ENCODE measurements around the gene LY9. TPM values are rescaled to one million over a fixed set of nuclear protein-coding genes. Genes with fewer than 3 reads are reported as not detected.

LY9 gene
- total RNA-seq, 1 donor from 2014 or later, result 0.64 TPM

- DNase-seq (ENCODE audit: low spot score), result no peak
Measured at GRCh38 chr1:160835751-160836150, 39.8 kb downstream of the LY9 start.

DNA sequence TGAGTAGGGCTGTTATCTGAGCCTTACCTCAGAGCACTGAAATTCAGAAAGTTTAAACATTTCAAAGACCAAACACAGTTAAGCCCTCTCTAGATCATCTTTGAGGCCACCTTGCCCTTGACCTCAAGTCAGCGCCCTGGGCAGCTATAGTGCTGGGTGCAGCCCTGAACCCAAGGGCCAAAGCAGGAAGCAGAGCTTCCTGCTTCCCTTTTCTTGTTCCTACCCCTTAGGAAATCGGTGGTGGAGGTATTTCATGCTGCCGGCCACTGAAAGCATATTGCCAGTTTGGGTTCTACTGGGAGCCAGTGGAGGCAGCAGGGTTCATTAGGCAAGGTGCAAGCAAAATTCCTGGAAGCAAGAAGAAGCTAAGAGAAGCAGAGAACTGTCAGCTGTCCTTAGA is 40.6 kb downstream of the LY9 start:
- no peak for DNase-seq (ENCODE audit: low spot score)

DNA sequence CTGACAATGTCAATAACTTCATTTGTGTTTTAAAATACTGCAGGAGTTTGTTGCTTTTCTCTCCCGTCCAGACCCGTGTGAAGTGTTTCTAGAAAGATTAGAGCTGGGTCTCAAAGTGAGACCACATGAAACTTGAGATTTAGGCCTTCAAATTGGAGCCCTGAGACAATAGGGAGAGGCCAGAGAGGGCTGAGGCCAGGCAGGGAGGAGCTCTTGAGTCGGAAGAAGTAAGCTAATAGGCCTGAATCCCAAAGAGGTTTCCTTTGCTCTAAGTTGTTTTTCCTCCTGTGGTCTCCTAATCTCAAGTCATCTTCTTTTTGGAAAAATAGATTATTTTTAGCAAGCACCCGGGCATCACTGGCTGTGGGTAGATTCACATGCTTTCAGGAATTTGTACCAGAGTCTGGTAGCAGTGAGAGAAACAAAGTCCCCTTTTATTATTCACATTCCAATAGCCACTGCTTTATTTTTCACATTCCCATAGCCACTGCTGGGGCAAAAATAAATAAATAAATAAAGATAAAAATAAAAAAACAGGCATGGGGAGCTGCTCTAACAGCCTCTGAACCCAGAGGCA is 41.1 kb downstream of the LY9 start:
- DNase-seq (ENCODE audit: low spot score), result no peak

DNA sequence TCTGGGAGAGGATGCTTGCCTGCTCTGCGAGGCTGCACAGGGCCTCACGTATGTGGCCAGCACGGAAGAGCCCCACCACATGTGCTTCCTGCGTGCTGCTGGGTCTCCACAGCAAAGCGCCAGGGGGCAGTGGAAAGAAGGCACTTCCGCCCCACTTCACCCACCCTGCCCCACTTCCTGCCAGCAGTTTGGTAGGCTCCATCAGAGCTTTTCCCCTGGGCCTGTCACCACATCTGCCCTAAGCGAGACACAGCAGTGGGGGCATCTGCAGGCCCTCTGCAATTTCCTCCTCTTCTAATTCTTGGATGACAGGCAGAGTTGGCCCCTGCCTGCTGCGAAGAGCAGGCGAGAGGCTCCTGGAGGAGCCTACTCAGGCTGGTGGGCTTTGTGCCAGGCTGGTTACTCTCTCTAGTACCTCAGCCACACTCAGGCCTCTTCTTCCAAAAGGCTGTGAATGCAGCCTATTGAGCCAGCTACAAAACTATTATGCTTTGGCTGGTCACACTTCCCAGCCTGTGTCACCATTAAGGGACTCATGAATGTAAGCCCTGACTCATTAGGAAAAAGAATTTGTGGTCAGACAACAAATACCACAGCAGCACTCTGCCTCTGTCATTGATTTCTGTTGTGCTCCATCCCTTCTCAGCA is 41.7 kb downstream of the LY9 start:
- DNase-seq (ENCODE audit: low spot score), result no peak

GRCh38 chr1:160838888-160839287 is 42.9 kb downstream of the LY9 start:
- no peak for DNase-seq (ENCODE audit: low spot score)

DNA sequence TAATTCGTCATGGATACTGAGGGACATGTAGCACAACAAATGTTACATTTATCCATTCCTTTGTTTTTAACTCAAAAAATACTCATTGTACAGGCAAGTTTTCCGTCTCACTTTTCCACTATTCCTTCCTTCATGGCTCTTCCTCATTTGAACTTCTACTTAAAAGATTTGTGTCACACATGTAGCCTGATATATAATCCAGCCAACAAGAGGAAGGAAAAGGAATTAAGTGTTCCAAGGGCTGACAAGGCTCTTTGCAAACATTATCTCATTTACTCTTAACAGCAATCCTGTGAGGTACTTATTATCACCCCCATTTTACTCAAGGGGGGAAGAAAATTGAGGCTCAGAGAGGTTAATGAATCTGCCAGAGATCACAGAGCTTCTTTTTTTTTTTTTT is 43.8 kb downstream of the LY9 start:
- DNase-seq (ENCODE audit: low spot score), result no peak

- DNase-seq (ENCODE audit: low spot score), result no peak
Measured at GRCh38 chr1:160841079-160841478, 45.1 kb downstream of the LY9 start.

- no peak for DNase-seq (ENCODE audit: low spot score)
Measured at GRCh38 chr1:160844447-160845232, 48.7 kb downstream of the LY9 start.

DNA sequence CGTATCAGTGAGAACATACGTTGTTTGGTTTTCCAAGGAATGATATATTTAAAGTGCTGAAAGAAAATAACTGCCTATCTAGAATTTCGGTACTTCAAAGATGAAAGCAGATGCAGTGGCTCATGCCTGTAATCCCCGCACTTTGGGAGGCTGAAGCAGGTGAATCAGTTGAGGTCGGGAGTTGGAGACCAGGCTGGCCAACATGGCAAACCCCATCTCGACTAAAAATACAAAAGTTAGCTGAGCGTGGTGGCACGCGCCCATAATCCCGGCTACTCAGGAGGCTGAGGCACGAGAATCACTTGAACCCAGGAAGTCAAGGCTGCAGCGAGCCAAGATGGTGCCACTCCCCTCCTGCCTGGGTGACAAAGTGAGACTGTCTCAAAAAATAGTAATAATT is 50.3 kb downstream of the LY9 start:
- DNase-seq (ENCODE audit: low spot score), result no peak

DNA sequence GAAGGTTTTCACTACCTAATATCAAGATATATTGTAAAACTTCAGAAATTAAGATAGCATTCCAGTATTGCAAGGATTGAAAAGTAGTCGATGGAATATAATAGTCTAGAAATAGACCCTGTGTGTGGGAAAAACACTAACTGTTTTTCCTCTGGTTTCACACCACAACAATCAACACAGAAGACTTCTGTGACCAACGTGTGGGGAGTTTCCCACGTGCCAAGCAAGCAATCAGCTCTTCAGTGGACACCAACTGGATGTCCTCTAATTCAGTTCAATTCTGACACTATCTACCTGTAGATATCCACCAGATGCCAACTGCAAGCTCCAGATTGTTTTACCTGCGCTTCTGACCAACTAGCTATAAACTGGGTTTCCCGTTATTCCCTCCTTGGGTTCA is 54.6 kb downstream of the LY9 start:
- no peak for DNase-seq (ENCODE audit: low spot score)

- no peak for DNase-seq (ENCODE audit: low spot score)
Measured at GRCh38 chr1:160850993-160851392, 55.0 kb downstream of the LY9 start.

GRCh38 chr1:160853014-160853413 is 57.0 kb downstream of the LY9 start:
- no peak for DNase-seq (ENCODE audit: low spot score)

GRCh38 chr1:160853754-160854153 is 57.8 kb downstream of the LY9 start:
- no peak for DNase-seq (ENCODE audit: low spot score)

DNA sequence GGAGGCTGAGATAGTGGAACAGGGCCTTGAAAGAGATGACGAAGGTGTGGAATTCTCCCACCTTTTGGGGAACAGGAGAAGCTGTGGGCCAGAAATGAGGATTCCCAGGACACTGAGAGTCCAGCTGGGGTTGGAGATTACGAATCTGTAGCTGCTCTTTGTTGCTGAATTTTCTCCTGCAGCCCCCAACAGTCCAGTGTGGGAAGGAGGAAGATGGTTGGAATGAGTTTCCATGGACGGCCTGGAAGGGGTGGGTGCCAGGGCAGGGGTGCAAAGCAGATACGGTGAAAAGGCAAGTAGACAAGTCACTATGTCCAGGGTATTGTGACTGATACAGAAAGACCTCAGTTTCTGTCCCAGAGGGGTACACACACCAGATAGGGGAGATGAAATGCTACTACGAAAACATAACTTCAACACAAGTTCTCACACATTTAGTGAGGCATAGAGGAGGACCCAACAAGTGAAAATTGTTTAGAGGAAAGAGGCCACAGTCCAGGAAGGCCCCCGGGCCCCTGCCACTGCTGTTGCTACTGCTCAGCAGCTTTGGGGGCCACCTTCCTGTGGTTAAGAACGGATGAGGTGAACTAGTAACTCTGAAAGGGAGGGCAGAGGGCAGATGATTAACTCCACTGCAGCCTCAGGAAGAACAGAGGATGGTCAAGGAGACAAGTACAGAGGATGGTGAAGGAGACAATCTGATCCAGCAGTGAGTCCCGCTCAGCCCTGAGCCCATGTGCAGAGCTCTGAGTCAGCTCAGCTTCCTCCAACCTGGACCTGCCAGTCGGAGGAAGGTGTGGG is 59.4 kb downstream of the LY9 start:
- DNase-seq (ENCODE audit: low spot score), result no peak

- DNase-seq (ENCODE audit: low spot score), result no peak
Measured at GRCh38 chr1:160858097-160858496, 62.1 kb downstream of the LY9 start.

GRCh38 chr1:160858507-160858906 is 62.5 kb downstream of the LY9 start:
- DNase-seq (ENCODE audit: low spot score), result no peak

DNA sequence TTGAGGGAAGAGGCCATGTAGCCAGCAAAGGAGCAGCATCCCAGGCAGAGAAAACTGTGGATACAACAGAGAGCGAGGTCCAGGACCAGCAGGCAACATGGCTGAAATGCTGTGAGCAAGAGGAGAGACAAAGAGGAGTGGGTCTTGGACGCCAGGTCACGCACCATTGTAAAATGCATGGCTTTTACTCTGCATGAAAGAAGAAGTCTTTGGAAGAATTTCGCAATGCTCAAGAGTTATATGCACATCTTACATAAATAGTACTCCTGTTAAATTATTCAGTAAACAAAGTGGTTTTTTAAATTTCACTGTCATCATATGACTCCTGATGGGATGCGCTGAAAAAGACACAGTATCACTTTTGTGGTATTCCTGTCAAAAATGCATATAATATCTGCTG is 63.2 kb downstream of the LY9 start:
- no peak for DNase-seq (ENCODE audit: low spot score)

DNA sequence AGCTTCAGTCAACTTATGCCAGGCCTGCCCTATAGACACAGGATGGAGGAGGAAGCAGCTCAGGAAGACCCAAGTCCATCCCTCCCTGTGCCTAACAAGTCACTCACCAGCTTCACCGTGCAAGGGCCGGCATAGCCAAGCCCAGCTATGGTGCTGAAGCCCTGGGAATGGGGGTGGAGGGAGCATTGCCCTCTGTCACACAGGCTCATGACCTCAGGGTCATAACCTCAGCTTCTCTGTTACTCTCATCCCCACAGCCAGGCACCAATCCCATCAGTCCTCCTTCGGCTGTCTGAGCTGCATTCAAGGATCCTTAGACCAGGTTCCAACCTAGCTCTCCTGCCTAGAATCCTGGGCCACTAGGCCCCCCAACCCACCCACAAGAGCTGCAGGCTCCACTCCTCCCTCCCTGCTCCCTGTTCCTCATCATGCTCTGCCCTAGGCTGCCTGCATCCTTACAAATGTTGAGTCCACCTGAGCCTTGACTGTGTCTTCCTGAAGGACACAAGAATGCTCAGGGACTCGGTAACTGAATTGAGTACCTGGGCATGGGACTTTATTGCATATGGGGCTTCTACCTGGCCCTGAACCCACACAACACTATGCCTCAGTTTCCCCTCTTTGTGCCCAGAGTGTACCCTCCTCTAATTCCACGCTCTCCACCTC is 65.0 kb downstream of the LY9 start:
- no peak for DNase-seq (ENCODE audit: low spot score)

GRCh38 chr1:160862203-160863060 is 66.5 kb downstream of the LY9 start, which contains the start of gene CD244:
CD244 (minus strand) TSS chr1:160862887; CDS start chr1:160862677, 210 bp downstream.
- DNase-seq (ENCODE audit: low spot score), result no peak
